ENCODE results near the gene CDC42EP4. TPM values are rescaled to one million over a fixed set of nuclear protein-coding genes. Genes with fewer than 3 reads are reported as not detected.

Gene CDC42EP4
- total RNA-seq = 10 to 100 TPM; 38.5 to 49.7 TPM
- 57.7 TPM for polyA plus RNA-seq (2013, experiment 1 of 2)
- 49.6 TPM for polyA plus RNA-seq (2013, experiment 2 of 2)
- long read RNA-seq, experiment 1, transcript CDC42EP4-201 (2 exons, 3,272 nt) = major isoform, 5 of 22 reads
- long read RNA-seq, experiment 1, partial matches to known transcripts = 0 of 22 reads
- long read RNA-seq, experiment 1, other reads (novel, unspliced or antisense) = 16 of 22 reads
- long read RNA-seq, experiment 2, transcript CDC42EP4-201 (2 exons, 3,272 nt) = major isoform, 71 of 102 reads
- long read RNA-seq, experiment 2, transcript CDC42EP4-205 (2 exons, 1,022 nt) = minor isoform, 15 of 102 reads
- long read RNA-seq, experiment 2, partial matches to known transcripts = 0 of 102 reads
- long read RNA-seq, experiment 2, other reads (novel, unspliced or antisense) = 16 of 102 reads
- long read RNA-seq, experiment 3, transcript CDC42EP4-201 (2 exons, 3,272 nt) = major isoform, 189 of 247 reads
- long read RNA-seq, experiment 3, transcript CDC42EP4-205 (2 exons, 1,022 nt) = minor isoform, 42 of 247 reads
- long read RNA-seq, experiment 3, partial matches to known transcripts = 0 of 247 reads
- long read RNA-seq, experiment 3, other reads (novel, unspliced or antisense) = 16 of 247 reads
- long read RNA-seq, experiment 4, transcript CDC42EP4-201 (2 exons, 3,272 nt) = major isoform, 5 of 14 reads
- long read RNA-seq, experiment 4, partial matches to known transcripts = 0 of 14 reads
- long read RNA-seq, experiment 4, other reads (novel, unspliced or antisense) = 6 of 14 reads

DNA sequence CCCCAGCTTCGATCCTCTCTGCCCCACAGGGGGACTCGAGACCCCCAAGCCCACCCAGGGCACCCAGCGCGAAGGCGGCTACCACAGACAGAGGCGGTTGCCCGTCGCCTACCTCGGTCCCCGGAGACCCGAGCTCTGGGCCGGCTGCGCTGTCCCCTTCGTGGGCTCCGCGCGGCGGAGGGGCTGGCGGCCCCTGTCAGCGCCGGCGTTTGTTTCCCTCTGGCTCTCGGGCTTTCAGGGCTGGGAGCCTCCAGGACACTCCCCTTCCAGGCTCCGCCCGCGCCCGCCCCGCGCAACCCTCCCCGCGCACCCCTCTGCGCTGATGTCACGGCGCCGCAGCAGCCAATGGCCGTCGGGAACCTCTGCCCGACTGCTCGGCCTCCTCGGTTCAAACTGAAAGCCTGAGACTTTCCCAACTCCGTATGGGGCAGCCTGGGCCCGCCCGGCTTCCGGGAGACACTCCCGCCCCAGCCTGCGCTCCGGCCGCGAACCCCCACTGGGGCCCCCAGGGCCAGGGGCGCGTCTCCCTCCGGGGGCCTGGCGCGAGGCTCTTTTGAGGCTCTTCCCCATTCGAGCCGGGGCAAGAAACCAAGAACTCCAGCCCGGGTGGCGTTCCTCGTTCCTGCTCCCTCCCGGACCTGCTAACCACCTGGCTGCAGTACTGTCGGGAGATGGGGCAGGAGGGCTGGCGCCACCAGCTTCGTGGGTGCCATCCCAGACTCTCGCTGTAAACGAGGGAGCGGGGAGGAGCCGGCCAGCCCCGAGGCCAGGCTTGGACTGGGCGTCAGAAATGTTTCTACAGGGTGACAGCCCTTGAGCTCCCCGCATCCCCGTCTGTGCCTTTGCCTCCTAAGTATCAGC lies at the start of gene CDC42EP4:
Gene CDC42EP4, minus strand, starts transcription at position 221 of the 861 bp plus-strand sequence. CDS start 25,501 bp downstream, outside the sequence.
- H3K9ac ChIP-seq (ENCODE audit: extremely low read depth, low read length, poor library complexity, severe bottlenecking) = peak within 1 kb of the TSS; percentile 87
- H3K9me3 Mint-ChIP-seq = no peaks in the 10 kb centered on the region
- peak within 1 kb of the TSS; percentile 95 for H3K27ac ChIP-seq (ENCODE audit: low read depth, low read length)

DNA sequence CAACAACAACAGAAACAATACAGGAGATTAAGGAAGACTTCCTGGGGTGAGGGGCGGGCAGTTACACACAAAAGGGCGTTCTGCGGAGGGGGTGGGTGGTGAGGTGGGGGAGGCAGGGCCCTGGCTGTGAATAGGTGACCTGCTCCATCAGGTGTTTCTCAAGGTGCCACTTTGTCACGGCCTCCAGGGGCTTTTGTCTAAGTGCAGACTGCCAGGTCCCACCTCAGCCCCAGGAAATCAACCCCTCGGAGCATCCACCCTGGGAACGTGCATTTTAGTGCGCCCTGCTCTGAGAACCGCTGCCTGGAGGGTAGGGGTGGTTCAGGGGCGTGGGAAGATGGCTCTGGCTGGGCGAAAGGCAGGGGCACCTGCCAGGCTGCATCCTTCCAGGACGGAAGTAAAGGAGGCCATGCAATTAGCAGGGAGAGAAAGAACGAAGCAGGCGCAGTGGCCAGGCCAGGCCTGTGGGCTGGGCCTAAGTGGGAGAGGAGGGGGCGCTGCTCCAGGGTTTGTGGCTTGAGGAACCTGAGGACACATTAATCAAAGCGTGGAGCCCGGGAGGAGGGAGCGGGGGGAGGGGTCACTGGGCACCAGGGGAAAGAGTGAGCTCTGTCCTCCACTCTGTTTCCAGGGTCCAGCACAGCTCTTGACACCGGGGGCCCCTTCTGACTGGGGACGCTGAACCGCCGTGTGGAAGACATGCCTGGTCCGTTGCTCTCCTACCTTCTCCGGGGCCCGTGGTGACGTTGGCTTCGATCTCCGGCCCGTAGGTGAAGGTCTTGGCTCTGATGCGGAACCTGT lies 49.4 kb upstream of the CDC42EP4 start:
- Histone ChIP-seq H3K36me3 (ENCODE audit: control insufficient read depth, insufficient read depth, low read length) (no peaks in the 10 kb centered on the region), H3K9me3 (ENCODE audit: control insufficient read depth, low read length) (no peaks in the 10 kb centered on the region), H3K4me1 (ENCODE audit: control insufficient read depth, insufficient read depth, low read length) (peaks cover 22% of the 10 kb centered on the region), H3K27me3 (ENCODE audit: control insufficient read depth, insufficient read depth, low read length, poor library complexity, severe bottlenecking) (no peaks in the 10 kb centered on the region), H3K27ac (ENCODE audit: low read depth, low read length) (peak overlapping the region; percentile 32), H3K4me3 (ENCODE audit: low read length) (no peak overlapping the region), H3K9ac (ENCODE audit: extremely low read depth, low read length, poor library complexity, severe bottlenecking) (no peak overlapping the region)
- no peaks in the 10 kb centered on the region for H3K36me3 Mint-ChIP-seq (ENCODE audit: low read depth)
- 34 to 45% methylated on average over 3 to 29 of the region's 29 CpGs for WGBS, 2 experiments (ENCODE audit: insufficient coverage in 1 of 2, insufficient read length in 1 of 2)
- no peaks in the 10 kb centered on the region for H3K9me3 Mint-ChIP-seq
- peak; percentile 95 for DNase-seq
- peak overlapping the region; percentile 93 for H3K27ac Mint-ChIP-seq
- H3K4me1 Mint-ChIP-seq = peaks cover 51% of the 10 kb centered on the region
- no peaks in the 10 kb centered on the region for H3K27me3 Mint-ChIP-seq (ENCODE audit: insufficient read depth)
- TF ChIP-seq CTCF (conservative IDR thresholded peaks at IDR 0.05) = peak; percentile 23
- peak overlapping the region; percentile 44 for H3K4me3 Mint-ChIP-seq

More for the DNA sequence above, at the start of gene CDC42EP4:
- Histone ChIP-seq H3K27me3 (ENCODE audit: control insufficient read depth, insufficient read depth, low read length, poor library complexity, severe bottlenecking) (no peaks in the 10 kb centered on the region), H3K4me3 (ENCODE audit: low read length) (peak within 1 kb of the TSS; percentile 98), H3K4me1 (ENCODE audit: control insufficient read depth, insufficient read depth, low read length) (peaks cover 14% of the 10 kb centered on the region), H3K36me3 (ENCODE audit: control insufficient read depth, insufficient read depth, low read length) (peaks cover 12% of the 10 kb centered on the region), H3K9me3 (ENCODE audit: control insufficient read depth, low read length) (no peaks in the 10 kb centered on the region)
- DNase-seq = peak; percentile 100
- Mint-ChIP-seq H3K36me3 (ENCODE audit: low read depth) (peaks cover 10% of the 10 kb centered on the region), H3K4me1 (peaks cover 33% of the 10 kb centered on the region), H3K27ac (peak within 1 kb of the TSS; percentile 91), H3K4me3 (peak within 1 kb of the TSS; percentile 85), H3K27me3 (ENCODE audit: insufficient read depth) (peaks cover 13% of the 10 kb centered on the region)
- WGBS, 2 experiments (ENCODE audit: insufficient coverage in 1 of 2, insufficient read length in 1 of 2) = 2 to 7% methylated on average over 27 to 71 of the region's 71 CpGs
- no peak for TF ChIP-seq CTCF (conservative IDR thresholded peaks at IDR 0.05)
